Activated naive CD4-positive, alpha-beta T cell treated with anti-CD3 and anti-CD28 coated beads for 36 hours (primary cell): ENCODE measurements around the gene STEAP1. TPM values are rescaled to one million over a fixed set of nuclear protein-coding genes. Genes with fewer than 3 reads are reported as not detected.
"Not testable (repeated sequence)": the region's sequence is repeated elsewhere in the genome, so short reads cannot be mapped to it uniquely, and the experiment has no call there.

ENCODE experiments used
- CTCF ChIA-PET: fragments of 350-600 bp; sonication (Branson Sonifier 250); formaldehyde crosslinking; loops from one replicate; lab custom pipeline; 2021; ENCODE audit warnings: antibody characterized with exemption; lab: Charles Lee
- DNase-seq: peaks from one replicate; pipeline ENCODE4 v3.0.0-alpha.2; 2020
- H3K27ac Mint-ChIP-seq: one replicate; pipeline ENCODE4 v1.8.0; 2021; ENCODE audit warnings: mild to moderate bottlenecking, mixed read lengths
- H3K27me3 Mint-ChIP-seq: one replicate; pipeline ENCODE4 v1.8.0; 2021; ENCODE audit warnings: low read depth, mixed read lengths
- H3K36me3 Mint-ChIP-seq: one replicate; pipeline ENCODE4 v1.8.0; 2021; ENCODE audit warnings: low read depth, mixed read lengths
- H3K4me1 Mint-ChIP-seq: one replicate; pipeline ENCODE4 v1.8.0; 2021; ENCODE audit warnings: low read depth, mixed read lengths
- H3K4me3 Mint-ChIP-seq: one replicate; pipeline ENCODE4 v1.8.0; 2021; ENCODE audit warnings: mild to moderate bottlenecking, moderate library complexity, mixed read lengths
- H3K9me3 Mint-ChIP-seq: one replicate; pipeline ENCODE4 v1.8.0; 2021; ENCODE audit warnings: mixed read lengths
- intact Hi-C: fragments of 100-400 bp; cut with micrococcal nuclease; formaldehyde crosslinking; loops from one replicate; pipeline ENCODE4 v1.15.1; 2023
- total RNA-seq, 2 experiments: library from RNA; stranded (reverse); gene quantifications; one replicate each; pipeline ENCODE4 v1.2.3, GENCODE V29; 2021

STEAP1 gene
- total RNA-seq, 2 experiments from 2014 or later: 2.6 to 3.3 TPM

DNA sequence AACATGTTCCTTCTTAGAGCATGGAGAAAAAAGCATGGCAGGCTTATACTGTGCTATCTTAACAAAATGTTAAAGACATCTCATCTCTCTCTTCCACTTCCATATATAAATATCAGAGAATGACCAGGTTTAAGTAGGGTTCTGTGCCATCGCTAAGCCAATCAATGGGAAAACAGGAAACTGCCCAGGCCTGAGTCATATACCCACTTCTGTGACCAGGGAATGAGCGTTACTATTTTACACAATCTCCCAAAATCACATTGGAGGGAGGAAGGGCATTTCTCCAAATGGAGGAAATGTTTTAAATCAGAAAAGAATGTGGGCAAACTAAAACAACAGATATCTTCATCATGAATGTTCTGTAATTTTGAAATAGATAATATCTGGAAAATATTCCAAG, 3.1 kb downstream of the STEAP1 start:
- DNase-seq, H3K36me3 Mint-ChIP-seq, H3K4me3 Mint-ChIP-seq, intact Hi-C loops, H3K27ac Mint-ChIP-seq, CTCF ChIA-PET, H3K4me1 Mint-ChIP-seq, H3K9me3 Mint-ChIP-seq: not testable (repeated sequence)
- H3K27me3 Mint-ChIP-seq: peaks cover 23% of the 10 kb centered on the region

DNA sequence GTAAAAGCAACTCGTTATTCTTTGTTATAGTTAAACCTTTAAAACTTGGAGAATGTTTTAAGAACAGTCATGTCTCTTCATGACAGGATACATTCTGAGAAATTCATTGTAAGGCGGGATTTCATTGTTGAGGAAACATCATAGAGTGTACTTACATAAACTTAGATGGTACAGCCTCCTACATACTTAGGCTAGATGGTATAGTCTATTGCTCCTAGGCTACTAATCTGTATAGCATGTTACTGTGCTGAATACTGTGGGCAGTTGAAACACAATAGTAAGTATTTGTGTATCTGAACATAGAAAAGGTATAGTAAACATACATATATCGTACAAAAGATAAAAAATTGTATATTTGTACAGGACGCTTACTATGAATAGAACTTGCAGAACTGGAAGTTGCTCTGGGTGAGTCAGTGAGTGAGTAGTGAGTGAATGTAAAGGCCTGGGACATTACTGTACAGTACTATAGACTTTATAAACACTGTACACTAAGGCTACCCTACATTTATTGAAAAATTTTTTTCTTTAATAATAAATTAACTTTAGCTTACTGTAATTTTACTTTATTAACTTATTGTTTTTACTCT, 3.6 kb downstream of the STEAP1 start:
- CTCF ChIA-PET: interaction anchor here (0.6 kb wide), 1 partner anchor 262 kb away, joined by 3 read pairs; no protein-coding TSS in a partner anchor
- H3K9me3 Mint-ChIP-seq, H3K36me3 Mint-ChIP-seq, intact Hi-C loops, DNase-seq, H3K27ac Mint-ChIP-seq, H3K4me3 Mint-ChIP-seq, H3K4me1 Mint-ChIP-seq: not testable (repeated sequence)
- H3K27me3 Mint-ChIP-seq: peaks cover 23% of the 10 kb centered on the region

DNA sequence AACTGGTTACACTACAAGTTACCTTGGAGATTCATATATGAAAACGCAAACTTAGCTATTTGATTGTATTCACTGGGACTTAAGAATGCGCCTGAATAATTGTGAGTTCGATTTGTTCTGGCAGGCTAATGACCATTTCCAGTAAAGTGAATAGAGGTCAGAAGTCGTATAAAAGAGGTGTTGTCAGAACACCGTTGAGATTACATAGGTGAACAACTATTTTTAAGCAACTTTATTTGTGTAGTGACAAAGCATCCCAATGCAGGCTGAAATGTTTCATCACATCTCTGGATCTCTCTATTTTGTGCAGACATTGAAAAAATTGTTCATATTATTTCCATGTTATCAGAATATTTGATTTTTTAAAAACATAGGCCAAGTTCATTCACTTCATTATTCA, 9.3 kb downstream of the STEAP1 start:
- CTCF ChIA-PET: interaction anchor here (0.6 kb wide), 1 partner anchor 269 kb away, joined by 3 read pairs; no protein-coding TSS in a partner anchor
- Mint-ChIP-seq H3K36me3 (no peaks in the 10 kb centered on the region), H3K27me3 (peaks cover 24% of the 10 kb centered on the region), H3K4me1 (no peaks in the 10 kb centered on the region), H3K9me3 (no peaks in the 10 kb centered on the region), H3K27ac (no peak overlapping the region), H3K4me3 (no peak overlapping the region)
- intact Hi-C loops: no loop called here
- DNase-seq: no peak

GRCh38 chr7:90165724-90166123, 11.5 kb downstream of the STEAP1 start:
- Mint-ChIP-seq H3K27me3 (peaks cover 31% of the 10 kb centered on the region), H3K4me1 (no peaks in the 10 kb centered on the region), H3K4me3 (no peak overlapping the region), H3K27ac (no peak overlapping the region), H3K36me3 (no peaks in the 10 kb centered on the region), H3K9me3 (no peaks in the 10 kb centered on the region)
- intact Hi-C loops: no loop called here
- CTCF ChIA-PET: interaction anchor here (0.8 to 1.0 kb wide), 2 partner anchors 12 to 46 kb away, joined by 3 read pairs; partner anchors contain the start of genes STEAP1 and STEAP2
- no peak for DNase-seq

GRCh38 chr7:90166153-90166552, 11.9 kb downstream of the STEAP1 start:
- intact Hi-C loops: no loop called here
- DNase-seq: no peak
- no peaks in the 10 kb centered on the region for H3K4me1 Mint-ChIP-seq
- H3K36me3 Mint-ChIP-seq: no peaks in the 10 kb centered on the region
- no peak overlapping the region for H3K27ac Mint-ChIP-seq
- CTCF ChIA-PET: interaction anchor here (0.8 kb wide), 1 partner anchor 12 kb away, joined by 3 read pairs; the partner anchor contains the start of gene STEAP1
- H3K27me3 Mint-ChIP-seq: peaks cover 35% of the 10 kb centered on the region
- H3K9me3 Mint-ChIP-seq: no peaks in the 10 kb centered on the region
- H3K4me3 Mint-ChIP-seq: no peak overlapping the region

DNA sequence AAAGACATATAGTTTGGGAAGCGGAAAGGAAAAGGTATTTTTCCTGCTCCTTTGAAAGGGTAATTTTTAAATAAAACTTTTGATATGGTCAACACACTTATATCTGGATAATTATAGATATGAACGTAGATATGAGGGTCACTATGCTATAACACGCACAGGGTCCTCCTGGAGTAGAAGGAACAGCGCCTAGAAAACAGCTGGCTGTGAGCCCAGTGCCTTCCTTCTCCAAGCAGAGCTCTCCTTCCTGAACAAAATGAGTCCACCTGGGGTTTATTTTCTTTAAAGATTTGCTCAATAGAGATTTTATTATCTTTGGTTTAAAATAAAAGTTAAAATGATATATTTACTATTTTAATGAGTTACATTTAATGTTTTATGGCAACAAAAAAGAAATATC, 13.1 kb downstream of the STEAP1 start:
- peaks cover 44% of the 10 kb centered on the region for H3K27me3 Mint-ChIP-seq
- H3K27ac Mint-ChIP-seq: no peak overlapping the region
- no peak overlapping the region for H3K4me3 Mint-ChIP-seq
- CTCF ChIA-PET: no interaction called here
- no peak for DNase-seq
- no peaks in the 10 kb centered on the region for H3K9me3 Mint-ChIP-seq
- H3K36me3 Mint-ChIP-seq: no peaks in the 10 kb centered on the region
- intact Hi-C loops: no loop called here
- H3K4me1 Mint-ChIP-seq: no peaks in the 10 kb centered on the region

- Mint-ChIP-seq H3K36me3 (no peaks in the 10 kb centered on the region), H3K27ac (no peak overlapping the region), H3K4me3 (no peak overlapping the region), H3K4me1 (peaks cover 2% of the 10 kb centered on the region), H3K9me3 (no peaks in the 10 kb centered on the region), H3K27me3 (peaks cover 32% of the 10 kb centered on the region)
- intact Hi-C loops: no loop called here
- no peak for DNase-seq
- CTCF ChIA-PET: no interaction called here
Observed at GRCh38 chr7:90169891-90170290, 15.6 kb downstream of the STEAP1 start.

- H3K36me3 Mint-ChIP-seq: peaks cover 2% of the 10 kb centered on the region
- no peak for DNase-seq
- peaks cover 26% of the 10 kb centered on the region for H3K27me3 Mint-ChIP-seq
- H3K4me3 Mint-ChIP-seq: no peak overlapping the region
- H3K27ac Mint-ChIP-seq: no peak overlapping the region
- CTCF ChIA-PET: interaction anchor here (1.0 kb wide), 1 partner anchor 18 kb away, joined by 5 read pairs; the partner anchor contains the start of gene STEAP1
- intact Hi-C loops: no loop called here
- peaks cover 2% of the 10 kb centered on the region for H3K4me1 Mint-ChIP-seq
- H3K9me3 Mint-ChIP-seq: peaks cover 4% of the 10 kb centered on the region
Observed at GRCh38 chr7:90172121-90172520, 17.9 kb downstream of the STEAP1 start.

DNA sequence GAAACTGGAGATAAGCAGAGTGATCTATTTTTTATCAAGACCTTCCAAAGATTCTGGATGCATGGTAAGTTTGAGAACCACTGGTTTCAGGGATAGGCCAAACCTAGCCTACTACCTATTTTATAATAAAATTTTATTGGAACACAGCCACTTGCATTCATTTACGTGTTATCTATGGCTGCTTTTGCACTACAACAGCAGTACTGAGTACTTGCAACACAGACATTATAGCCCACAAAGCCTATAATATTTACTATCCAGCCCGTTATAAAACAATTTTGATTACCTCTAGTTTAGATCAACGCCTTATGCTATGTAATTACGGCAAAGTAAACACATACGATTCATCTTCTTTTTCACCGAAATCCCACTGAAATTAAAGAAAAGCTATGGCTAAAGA, 18.4 kb downstream of the STEAP1 start:
- DNase-seq: no peak
- Mint-ChIP-seq H3K36me3 (peaks cover 2% of the 10 kb centered on the region), H3K4me1 (peaks cover 3% of the 10 kb centered on the region), H3K4me3 (no peak overlapping the region), H3K27me3 (peaks cover 26% of the 10 kb centered on the region), H3K27ac (no peak overlapping the region), H3K9me3 (peaks cover 4% of the 10 kb centered on the region)
- CTCF ChIA-PET: no interaction called here
- intact Hi-C loops: no loop called here

DNA sequence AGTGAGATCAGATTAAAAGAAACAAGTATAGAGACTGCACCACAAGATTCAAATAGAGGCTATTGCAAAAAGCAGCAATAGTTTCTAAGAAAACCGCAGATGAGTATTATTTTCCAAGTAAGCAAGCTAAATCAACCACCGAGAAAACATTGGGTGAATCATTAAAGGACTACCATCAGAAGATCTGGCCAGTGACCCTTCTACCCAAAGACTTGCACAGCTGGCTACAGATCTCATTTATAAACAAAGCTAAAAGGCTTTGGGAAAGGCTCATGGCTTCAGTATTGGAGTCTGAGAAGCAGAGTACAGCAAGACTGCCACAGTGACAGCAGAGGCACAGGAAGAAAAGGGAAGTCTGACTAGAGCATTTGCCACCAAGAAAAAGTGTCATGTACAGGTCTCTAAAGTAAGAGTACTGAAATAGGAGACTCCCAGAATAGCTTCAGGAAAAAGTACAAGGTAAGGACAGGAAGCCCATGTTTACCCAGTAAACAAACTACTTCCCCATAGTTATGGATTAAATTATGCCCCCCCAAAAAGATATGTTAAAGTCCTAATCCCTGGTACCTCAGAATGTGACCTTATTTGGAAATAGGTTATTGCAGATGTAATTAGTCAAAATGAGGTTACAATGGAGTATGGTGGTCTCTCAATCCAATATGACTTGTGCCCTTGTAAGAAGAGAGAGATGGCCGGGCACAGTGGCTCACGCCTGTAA, 19.0 kb downstream of the STEAP1 start:
- CTCF ChIA-PET: no interaction called here
- Mint-ChIP-seq H3K9me3 (peaks cover 4% of the 10 kb centered on the region), H3K4me1 (peaks cover 9% of the 10 kb centered on the region), H3K27ac (no peak overlapping the region), H3K4me3 (no peak overlapping the region), H3K36me3 (peaks cover 2% of the 10 kb centered on the region), H3K27me3 (peaks cover 26% of the 10 kb centered on the region)
- DNase-seq: no peak
- intact Hi-C loops: no loop called here

DNA sequence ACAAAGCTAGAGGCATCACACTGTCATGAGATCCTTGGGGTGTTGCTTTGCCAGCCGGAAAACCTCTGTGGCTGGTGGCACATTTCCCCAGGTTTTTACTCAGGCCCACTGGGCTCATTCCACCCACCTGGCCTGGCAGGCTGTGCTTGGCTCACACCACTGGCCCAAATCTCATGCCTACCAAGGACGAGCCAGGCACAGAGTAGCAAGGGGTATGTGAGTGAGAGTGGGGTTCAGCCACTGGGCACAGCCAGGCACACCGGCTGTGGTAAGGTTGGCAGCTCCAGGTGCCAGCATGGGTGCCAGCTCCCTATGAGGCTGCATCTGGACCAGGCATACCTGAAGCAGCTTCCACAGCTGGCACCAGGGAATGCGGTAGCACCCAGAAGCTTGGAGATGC, 21.4 kb downstream of the STEAP1 start:
- CTCF ChIA-PET: interaction anchor here (0.6 kb wide), 1 partner anchor 18 kb away, joined by 6 read pairs; no protein-coding TSS in a partner anchor
- Mint-ChIP-seq H3K36me3 (peaks cover 2% of the 10 kb centered on the region), H3K27me3 (peaks cover 20% of the 10 kb centered on the region), H3K4me1 (peaks cover 27% of the 10 kb centered on the region), H3K27ac (no peak overlapping the region), H3K9me3 (peaks cover 4% of the 10 kb centered on the region), H3K4me3 (no peak overlapping the region)
- intact Hi-C loops: no loop called here
- DNase-seq: no peak

GRCh38 chr7:90176195-90176594, 21.9 kb downstream of the STEAP1 start:
- H3K36me3 Mint-ChIP-seq: peaks cover 2% of the 10 kb centered on the region
- H3K27me3 Mint-ChIP-seq: peaks cover 15% of the 10 kb centered on the region
- H3K27ac Mint-ChIP-seq: no peak overlapping the region
- H3K4me3 Mint-ChIP-seq: no peak overlapping the region
- CTCF ChIA-PET: interaction anchor here (0.6 kb wide), 1 partner anchor 18 kb away, joined by 6 read pairs; no protein-coding TSS in a partner anchor
- intact Hi-C loops: no loop called here
- peaks cover 29% of the 10 kb centered on the region for H3K4me1 Mint-ChIP-seq
- peak; percentile 25 for DNase-seq
- H3K9me3 Mint-ChIP-seq: peaks cover 4% of the 10 kb centered on the region
